ENCODE measurements around the gene MINDY4B. TPM values are rescaled to one million over a fixed set of nuclear protein-coding genes. Genes with fewer than 3 reads are reported as not detected.

Gene MINDY4B
- total and polyA plus RNA-seq, 2 experiments from 2014 or later: not detected

DNA sequence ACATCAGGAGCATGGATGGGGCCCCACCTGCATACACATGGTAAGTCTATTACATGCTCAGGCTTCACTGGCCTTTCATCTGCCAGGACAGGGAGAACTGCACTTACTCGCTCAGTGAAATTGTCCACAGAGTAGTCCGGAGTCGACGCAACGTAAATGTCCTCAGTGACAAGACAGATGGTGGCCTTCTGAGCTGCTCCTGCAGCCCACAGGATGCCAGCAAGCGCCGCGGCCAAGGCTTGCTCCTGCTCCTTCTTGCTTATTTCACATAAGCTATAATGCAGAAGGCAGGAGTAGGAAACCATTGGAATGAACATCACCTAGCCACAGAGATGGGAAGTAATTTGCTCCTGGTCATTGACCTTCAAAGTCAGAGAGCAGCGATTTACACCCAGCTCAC is 14.4 kb downstream of the MINDY4B start:
- Mint-ChIP-seq H3K27ac (no peak overlapping the region), H3K27me3 (ENCODE audit: insufficient read depth, low read depth, poor library complexity) (peaks cover 3% of the 10 kb centered on the region), H3K36me3 (ENCODE audit: low read depth) (no peaks in the 10 kb centered on the region; the same call in 2 of the 3 replicates), H3K9me3 (no peaks in the 10 kb centered on the region; the same call in 2 of the 3 replicates), H3K4me1 (no peaks in the 10 kb centered on the region), H3K4me3 (no peak overlapping the region)
- Histone ChIP-seq H3K9me2 (ENCODE audit: insufficient read depth) (no peaks in the 10 kb centered on the region), H3K27me3 (ENCODE audit: insufficient read depth) (no peaks in the 10 kb centered on the region), H3K4me3 (no peak overlapping the region), H3K36me3 (ENCODE audit: insufficient read depth) (no peaks in the 10 kb centered on the region), H4K20me1 (replicated peaks; ENCODE audit: insufficient read depth) (no peaks in the 10 kb centered on the region), H3K27ac (ENCODE audit: low read depth) (no peak overlapping the region), H3K79me2 (replicated peaks; ENCODE audit: insufficient read depth) (no peaks in the 10 kb centered on the region), H3F3A (replicated peaks; ENCODE audit: low read depth) (no peaks in the 10 kb centered on the region), H3K4me2 (no peak overlapping the region), H3K4me1 (ENCODE audit: insufficient read depth) (no peaks in the 10 kb centered on the region), H2AFZ (no peak overlapping the region)
- DNase-seq (ENCODE audit: low spot score) (no peak), ATAC-seq (no peak)
- TF ChIP-seq ZNF114 (CRISPR knock-in tag; IDR thresholded peaks at IDR 0.05) (no peak), EZH2phosphoT487 (IDR thresholded peaks at IDR 0.05; ENCODE audit: unreplicated experiment) (no peak), CTCF (conservative IDR thresholded peaks at IDR 0.05; ENCODE audit: low read depth in 2 of 2) (no peak), EZH2 (IDR thresholded peaks at IDR 0.05; ENCODE audit: low read depth, unreplicated experiment) (no peak), CREB1 (CRISPR knock-in tag; IDR thresholded peaks at IDR 0.05; ENCODE audit: low read depth) (no peak), REST (IDR thresholded peaks at IDR 0.05; ENCODE audit: unreplicated experiment) (no peak), JUNB (IDR thresholded peaks at IDR 0.05; ENCODE audit: unreplicated experiment) (no peak), ZNF331 (CRISPR knock-in tag; IDR thresholded peaks at IDR 0.05; ENCODE audit: low read depth) (no peak), STAT1 (IDR thresholded peaks at IDR 0.05; ENCODE audit: unreplicated experiment) (no peak)
- TF ChIP-seq, protein P1, sequence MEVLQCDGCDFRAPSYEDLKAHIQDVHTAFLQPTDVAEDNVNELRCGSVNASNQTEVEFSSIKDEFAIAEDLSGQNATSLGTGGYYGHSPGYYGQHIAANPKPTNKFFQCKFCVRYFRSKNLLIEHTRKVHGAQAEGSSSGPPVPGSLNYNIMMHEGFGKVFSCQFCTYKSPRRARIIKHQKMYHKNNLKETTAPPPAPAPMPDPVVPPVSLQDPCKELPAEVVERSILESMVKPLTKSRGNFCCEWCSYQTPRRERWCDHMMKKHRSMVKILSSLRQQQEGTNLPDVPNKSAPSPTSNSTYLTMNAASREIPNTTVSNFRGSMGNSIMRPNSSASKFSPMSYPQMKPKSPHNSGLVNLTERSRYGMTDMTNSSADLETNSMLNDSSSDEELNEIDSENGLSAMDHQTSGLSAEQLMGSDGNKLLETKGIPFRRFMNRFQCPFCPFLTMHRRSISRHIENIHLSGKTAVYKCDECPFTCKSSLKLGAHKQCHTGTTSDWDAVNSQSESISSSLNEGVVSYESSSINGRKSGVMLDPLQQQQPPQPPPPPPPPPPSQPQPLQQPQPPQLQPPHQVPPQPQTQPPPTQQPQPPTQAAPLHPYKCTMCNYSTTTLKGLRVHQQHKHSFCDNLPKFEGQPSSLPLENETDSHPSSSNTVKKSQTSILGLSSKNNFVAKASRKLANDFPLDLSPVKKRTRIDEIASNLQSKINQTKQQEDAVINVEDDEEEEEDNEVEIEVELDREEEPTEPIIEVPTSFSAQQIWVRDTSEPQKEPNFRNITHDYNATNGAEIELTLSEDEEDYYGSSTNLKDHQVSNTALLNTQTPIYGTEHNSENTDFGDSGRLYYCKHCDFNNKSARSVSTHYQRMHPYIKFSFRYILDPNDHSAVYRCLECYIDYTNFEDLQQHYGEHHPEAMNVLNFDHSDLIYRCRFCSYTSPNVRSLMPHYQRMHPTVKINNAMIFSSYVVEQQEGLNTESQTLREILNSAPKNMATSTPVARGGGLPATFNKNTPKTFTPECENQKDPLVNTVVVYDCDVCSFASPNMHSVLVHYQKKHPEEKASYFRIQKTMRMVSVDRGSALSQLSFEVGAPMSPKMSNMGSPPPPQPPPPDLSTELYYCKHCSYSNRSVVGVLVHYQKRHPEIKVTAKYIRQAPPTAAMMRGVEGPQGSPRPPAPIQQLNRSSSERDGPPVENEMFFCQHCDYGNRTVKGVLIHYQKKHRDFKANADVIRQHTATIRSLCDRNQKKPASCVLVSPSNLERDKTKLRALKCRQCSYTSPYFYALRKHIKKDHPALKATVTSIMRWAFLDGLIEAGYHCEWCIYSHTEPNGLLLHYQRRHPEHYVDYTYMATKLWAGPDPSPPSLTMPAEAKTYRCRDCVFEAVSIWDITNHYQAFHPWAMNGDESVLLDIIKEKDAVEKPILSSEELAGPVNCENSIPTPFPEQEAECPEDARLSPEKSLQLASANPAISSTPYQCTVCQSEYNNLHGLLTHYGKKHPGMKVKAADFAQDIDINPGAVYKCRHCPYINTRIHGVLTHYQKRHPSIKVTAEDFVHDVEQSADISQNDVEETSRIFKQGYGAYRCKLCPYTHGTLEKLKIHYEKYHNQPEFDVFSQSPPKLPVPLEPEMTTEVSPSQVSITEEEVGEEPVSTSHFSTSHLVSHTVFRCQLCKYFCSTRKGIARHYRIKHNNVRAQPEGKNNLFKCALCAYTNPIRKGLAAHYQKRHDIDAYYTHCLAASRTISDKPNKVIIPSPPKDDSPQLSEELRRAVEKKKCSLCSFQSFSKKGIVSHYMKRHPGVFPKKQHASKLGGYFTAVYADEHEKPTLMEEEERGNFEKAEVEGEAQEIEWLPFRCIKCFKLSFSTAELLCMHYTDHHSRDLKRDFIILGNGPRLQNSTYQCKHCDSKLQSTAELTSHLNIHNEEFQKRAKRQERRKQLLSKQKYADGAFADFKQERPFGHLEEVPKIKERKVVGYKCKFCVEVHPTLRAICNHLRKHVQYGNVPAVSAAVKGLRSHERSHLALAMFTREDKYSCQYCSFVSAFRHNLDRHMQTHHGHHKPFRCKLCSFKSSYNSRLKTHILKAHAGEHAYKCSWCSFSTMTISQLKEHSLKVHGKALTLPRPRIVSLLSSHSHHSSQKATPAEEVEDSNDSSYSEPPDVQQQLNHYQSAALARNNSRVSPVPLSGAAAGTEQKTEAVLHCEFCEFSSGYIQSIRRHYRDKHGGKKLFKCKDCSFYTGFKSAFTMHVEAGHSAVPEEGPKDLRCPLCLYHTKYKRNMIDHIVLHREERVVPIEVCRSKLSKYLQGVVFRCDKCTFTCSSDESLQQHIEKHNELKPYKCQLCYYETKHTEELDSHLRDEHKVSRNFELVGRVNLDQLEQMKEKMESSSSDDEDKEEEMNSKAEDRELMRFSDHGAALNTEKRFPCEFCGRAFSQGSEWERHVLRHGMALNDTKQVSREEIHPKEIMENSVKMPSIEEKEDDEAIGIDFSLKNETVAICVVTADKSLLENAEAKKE (CRISPR knock-in tag; IDR thresholded peaks at IDR 0.05): no peak

Data from GM23338 (cell line).